ENCODE data around the gene REXO5.
"Not testable (repeated sequence)": the region's sequence is repeated elsewhere in the genome, so short reads cannot be mapped to it uniquely, and the experiment has no call there.

The REXO5 gene

GRCh38 chr16:20801278-20801677, 5.0 kb upstream of the REXO5 start:
- DNase-seq (ENCODE audit: low read depth), result no peak
- no peak for TF ChIP-seq CTCF (IDR thresholded peaks at IDR 0.05; ENCODE audit: control insufficient read depth, extremely low read depth, insufficient read depth)
- no peak overlapping the region for H3K4me3 ChIP-seq (ENCODE audit: low read depth, low read length)

- no peak for DNase-seq (ENCODE audit: low read depth)
These were observed 3.2 kb upstream of the REXO5 start for GRCh38 chr16:20803192-20803560.

GRCh38 chr16:20803561-20804214, 2.6 kb upstream of the REXO5 start:
- no peak for TF ChIP-seq CTCF (IDR thresholded peaks at IDR 0.05; ENCODE audit: control insufficient read depth, extremely low read depth, insufficient read depth)
- DNase-seq (ENCODE audit: low read depth), result no peak
- no peak overlapping the region for H3K4me3 ChIP-seq (ENCODE audit: low read depth, low read length)

More at GRCh38 chr16:20803192-20803560, 3.2 kb upstream of the REXO5 start:
- TF ChIP-seq CTCF (IDR thresholded peaks at IDR 0.05; ENCODE audit: control insufficient read depth, extremely low read depth, insufficient read depth), result no peak
- no peak overlapping the region for H3K4me3 ChIP-seq (ENCODE audit: low read depth, low read length)

GRCh38 chr16:20805684-20806167, 601 bp upstream of the REXO5 start:
- DNase-seq (ENCODE audit: low read depth), result not testable (repeated sequence)
- peak overlapping the region; percentile 65 for H3K4me3 ChIP-seq (ENCODE audit: low read depth, low read length)

GRCh38 chr16:20807862-20808261, 1.5 kb downstream of the REXO5 start:
- no peak for TF ChIP-seq CTCF (IDR thresholded peaks at IDR 0.05; ENCODE audit: control insufficient read depth, extremely low read depth, insufficient read depth)
- peak overlapping the region; percentile 65 for H3K4me3 ChIP-seq (ENCODE audit: low read depth, low read length)
- DNase-seq (ENCODE audit: low read depth), result no peak

- TF ChIP-seq CTCF (IDR thresholded peaks at IDR 0.05; ENCODE audit: control insufficient read depth, extremely low read depth, insufficient read depth), result no peak
These were observed 5.6 kb downstream of the REXO5 start for GRCh38 chr16:20811889-20812439.

GRCh38 chr16:20812510-20812909, 6.2 kb downstream of the REXO5 start:
- TF ChIP-seq CTCF (IDR thresholded peaks at IDR 0.05; ENCODE audit: control insufficient read depth, extremely low read depth, insufficient read depth), result no peak
- DNase-seq (ENCODE audit: low read depth), result no peak
- no peak overlapping the region for H3K4me3 ChIP-seq (ENCODE audit: low read depth, low read length)

More at GRCh38 chr16:20811889-20812439, 5.6 kb downstream of the REXO5 start:
- H3K4me3 ChIP-seq (ENCODE audit: low read depth, low read length), result no peak overlapping the region
- no peak for DNase-seq (ENCODE audit: low read depth)
